ENCODE measurements around the gene CGB8.
"Not testable (repeated sequence)": the region's sequence is repeated elsewhere in the genome, so short reads cannot be mapped to it uniquely, and the experiment has no call there.

DNA sequence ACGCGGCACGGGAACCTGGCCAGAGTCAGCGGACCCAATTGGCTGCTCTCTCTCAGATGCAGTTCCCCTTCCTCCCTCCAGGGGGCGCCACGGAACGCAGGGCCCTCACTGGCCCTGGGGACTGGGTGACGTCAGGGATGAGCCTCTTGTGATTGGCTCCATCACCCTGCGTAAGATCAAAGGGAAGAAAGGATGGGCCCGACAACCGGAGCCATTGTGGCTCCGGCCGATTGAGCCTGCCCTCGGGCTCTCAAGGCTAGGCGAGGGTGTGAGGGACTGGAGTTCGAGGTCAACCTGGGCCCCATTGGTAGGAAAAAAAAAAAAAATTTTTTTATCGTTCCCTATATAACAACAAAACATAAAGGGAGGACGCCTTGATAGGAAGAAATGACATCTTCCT, 12.1 kb downstream of the CGB8 start, which contains the start of gene CGB1:
- not testable (repeated sequence) for TF ChIP-seq POLR2A (IDR thresholded peaks at IDR 0.05)
- TF ChIP-seq, protein P1, sequence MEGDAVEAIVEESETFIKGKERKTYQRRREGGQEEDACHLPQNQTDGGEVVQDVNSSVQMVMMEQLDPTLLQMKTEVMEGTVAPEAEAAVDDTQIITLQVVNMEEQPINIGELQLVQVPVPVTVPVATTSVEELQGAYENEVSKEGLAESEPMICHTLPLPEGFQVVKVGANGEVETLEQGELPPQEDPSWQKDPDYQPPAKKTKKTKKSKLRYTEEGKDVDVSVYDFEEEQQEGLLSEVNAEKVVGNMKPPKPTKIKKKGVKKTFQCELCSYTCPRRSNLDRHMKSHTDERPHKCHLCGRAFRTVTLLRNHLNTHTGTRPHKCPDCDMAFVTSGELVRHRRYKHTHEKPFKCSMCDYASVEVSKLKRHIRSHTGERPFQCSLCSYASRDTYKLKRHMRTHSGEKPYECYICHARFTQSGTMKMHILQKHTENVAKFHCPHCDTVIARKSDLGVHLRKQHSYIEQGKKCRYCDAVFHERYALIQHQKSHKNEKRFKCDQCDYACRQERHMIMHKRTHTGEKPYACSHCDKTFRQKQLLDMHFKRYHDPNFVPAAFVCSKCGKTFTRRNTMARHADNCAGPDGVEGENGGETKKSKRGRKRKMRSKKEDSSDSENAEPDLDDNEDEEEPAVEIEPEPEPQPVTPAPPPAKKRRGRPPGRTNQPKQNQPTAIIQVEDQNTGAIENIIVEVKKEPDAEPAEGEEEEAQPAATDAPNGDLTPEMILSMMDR (IDR thresholded peaks at IDR 0.05) = not testable (repeated sequence)
